Measurements from ENCODE around the gene EIF4E3. TPM values are rescaled to one million over a fixed set of nuclear protein-coding genes. Genes with fewer than 3 reads are reported as not detected.

EIF4E3 gene
- total and polyA plus RNA-seq, 8 donors = 10.4 to 34.8 (median 13.3) TPM

DNA sequence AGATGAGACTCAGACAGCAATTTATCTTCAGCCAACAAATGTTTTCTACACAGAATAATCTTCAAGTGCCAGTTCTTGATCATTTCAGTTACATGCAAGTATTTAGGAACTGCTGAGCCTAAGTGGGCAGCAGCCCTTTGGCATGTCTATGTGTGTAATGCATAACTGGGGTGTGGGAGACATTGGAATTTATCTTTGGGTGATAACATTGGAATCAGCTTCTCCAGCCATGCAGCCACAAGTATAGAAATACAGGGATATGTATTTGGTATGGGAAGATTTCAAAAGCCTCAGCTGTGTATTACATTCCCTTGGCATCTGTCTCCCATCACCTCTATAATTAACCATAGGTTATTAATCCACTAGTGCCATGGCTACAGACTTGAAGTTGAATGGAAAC lies 78.2 kb downstream of the EIF4E3 start:
- TF ChIP-seq, protein P1, sequence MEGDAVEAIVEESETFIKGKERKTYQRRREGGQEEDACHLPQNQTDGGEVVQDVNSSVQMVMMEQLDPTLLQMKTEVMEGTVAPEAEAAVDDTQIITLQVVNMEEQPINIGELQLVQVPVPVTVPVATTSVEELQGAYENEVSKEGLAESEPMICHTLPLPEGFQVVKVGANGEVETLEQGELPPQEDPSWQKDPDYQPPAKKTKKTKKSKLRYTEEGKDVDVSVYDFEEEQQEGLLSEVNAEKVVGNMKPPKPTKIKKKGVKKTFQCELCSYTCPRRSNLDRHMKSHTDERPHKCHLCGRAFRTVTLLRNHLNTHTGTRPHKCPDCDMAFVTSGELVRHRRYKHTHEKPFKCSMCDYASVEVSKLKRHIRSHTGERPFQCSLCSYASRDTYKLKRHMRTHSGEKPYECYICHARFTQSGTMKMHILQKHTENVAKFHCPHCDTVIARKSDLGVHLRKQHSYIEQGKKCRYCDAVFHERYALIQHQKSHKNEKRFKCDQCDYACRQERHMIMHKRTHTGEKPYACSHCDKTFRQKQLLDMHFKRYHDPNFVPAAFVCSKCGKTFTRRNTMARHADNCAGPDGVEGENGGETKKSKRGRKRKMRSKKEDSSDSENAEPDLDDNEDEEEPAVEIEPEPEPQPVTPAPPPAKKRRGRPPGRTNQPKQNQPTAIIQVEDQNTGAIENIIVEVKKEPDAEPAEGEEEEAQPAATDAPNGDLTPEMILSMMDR (IDR thresholded peaks at IDR 0.05) = no peak
- no peaks in the 10 kb centered on the region for H3K9me3 ChIP-seq
- no peak overlapping the region for H3K27ac ChIP-seq
- DNase-seq (no peak), ATAC-seq (no peak)
- H3K27me3 ChIP-seq = no peaks in the 10 kb centered on the region
- no peak overlapping the region for H3K4me3 ChIP-seq
- H3K4me1 ChIP-seq = peaks cover 0 to 6% of the 10 kb centered on the region in 2 donors
- intact Hi-C loops (cut with DNase I) = no loop called here
- H3K36me3 ChIP-seq = no peaks in the 10 kb centered on the region

DNA sequence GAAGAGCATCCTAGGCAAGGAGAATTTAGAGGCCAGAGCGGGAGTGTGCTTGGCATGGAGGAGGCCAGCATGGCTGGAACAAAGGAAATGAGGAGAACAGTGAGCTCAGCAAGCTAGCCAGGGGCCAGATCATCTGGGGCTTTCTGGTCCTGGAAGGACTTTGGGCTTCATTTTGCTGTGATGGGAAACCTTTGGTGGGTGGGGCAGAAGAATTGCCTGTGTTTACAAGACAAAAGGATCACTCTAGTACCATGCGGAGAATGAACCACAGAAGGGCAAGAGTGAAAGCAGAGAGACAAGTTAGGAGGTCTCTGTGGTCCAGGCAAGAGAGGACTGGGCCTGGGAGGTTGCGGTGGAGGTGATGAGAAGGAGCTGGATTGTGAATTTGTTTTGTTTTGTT lies 80.1 kb downstream of the EIF4E3 start:
- no peak for DNase-seq
- H3K27ac ChIP-seq = no peak overlapping the region
- no peak for ATAC-seq
- H3K9me3 ChIP-seq = no peaks in the 10 kb centered on the region
- H3K4me3 ChIP-seq = no peak overlapping the region
- no peaks in the 10 kb centered on the region for H3K36me3 ChIP-seq
- peaks cover 0 to 16% of the 10 kb centered on the region in 2 donors for H3K4me1 ChIP-seq
- intact Hi-C loops (cut with DNase I) = no loop called here
- H3K27me3 ChIP-seq = no peaks in the 10 kb centered on the region
- TF ChIP-seq, protein P1 (IDR thresholded peaks at IDR 0.05) = no peak

GRCh38 chr3:71641674-71642073 lies 83.5 kb downstream of the EIF4E3 start:
- Histone ChIP-seq H3K4me3 (no peak overlapping the region), H3K27ac (no peak overlapping the region), H3K36me3 (no peaks in the 10 kb centered on the region), H3K9me3 (no peaks in the 10 kb centered on the region), H3K4me1 (peaks cover 0 to 11% of the 10 kb centered on the region in 2 donors), H3K27me3 (no peaks in the 10 kb centered on the region)
- DNase-seq = no peak
- no peak for ATAC-seq
- TF ChIP-seq, protein P1 (IDR thresholded peaks at IDR 0.05) = no peak
- intact Hi-C loops (cut with DNase I) = no loop called here

GRCh38 chr3:71640331-71640983 lies 84.7 kb downstream of the EIF4E3 start:
- H3K4me1 ChIP-seq = peaks cover 0 to 11% of the 10 kb centered on the region in 2 donors
- intact Hi-C loops (cut with DNase I) = no loop called here
- no peaks in the 10 kb centered on the region for H3K9me3 ChIP-seq
- H3K4me3 ChIP-seq = no peak overlapping the region
- no peak overlapping the region for H3K27ac ChIP-seq
- TF ChIP-seq, protein P1 (IDR thresholded peaks at IDR 0.05) = no peak
- H3K36me3 ChIP-seq = no peaks in the 10 kb centered on the region
- DNase-seq (no peak), ATAC-seq (no peak)
- H3K27me3 ChIP-seq = no peaks in the 10 kb centered on the region

DNA sequence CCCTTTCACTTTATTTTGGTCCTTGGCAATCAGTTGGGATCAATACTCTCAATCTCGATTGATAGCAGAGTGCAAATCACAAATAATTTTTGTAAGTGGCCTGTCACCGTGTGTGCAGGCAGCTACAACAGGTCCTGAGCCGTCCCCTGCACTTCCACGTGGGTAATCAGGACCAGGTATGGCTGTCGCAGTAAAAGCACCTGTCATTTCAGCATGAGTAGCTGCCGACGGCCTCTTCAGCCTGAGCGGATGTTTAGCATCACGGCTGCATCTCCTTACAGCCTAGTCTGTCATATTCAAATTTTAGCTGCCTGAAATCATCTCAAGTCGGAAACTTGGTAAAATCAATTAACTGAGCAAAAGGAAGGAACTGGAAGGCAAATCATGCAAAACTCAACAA lies 88.7 kb downstream of the EIF4E3 start:
- H3K4me1 ChIP-seq = peaks cover 0 to 11% of the 10 kb centered on the region in 2 donors
- no peak overlapping the region for H3K4me3 ChIP-seq
- TF ChIP-seq, protein P1 (IDR thresholded peaks at IDR 0.05) = no peak
- no peak overlapping the region for H3K27ac ChIP-seq
- H3K27me3 ChIP-seq = no peaks in the 10 kb centered on the region
- DNase-seq (no peak), ATAC-seq (no peak)
- intact Hi-C loops (cut with DNase I) = no loop called here
- no peaks in the 10 kb centered on the region for H3K9me3 ChIP-seq
- H3K36me3 ChIP-seq = no peaks in the 10 kb centered on the region
